Caco-2 (cell line): ENCODE measurements around the gene ZAR1L. TPM values are rescaled to one million over a fixed set of nuclear protein-coding genes. Genes with fewer than 3 reads are reported as not detected.

Experiments
- BruUV-seq: library from RNA; stranded (reverse); fragments of 400-500 nt; replicated peaks from 2 replicates; lab custom pipeline; 2021; lab: Mats Ljungman, UMichigan
- CTCF ChIA-PET: fragments of 300-600 bp; sonication (Branson Sonifier 250); formaldehyde crosslinking; loops from one replicate; lab custom pipeline; 2022; ENCODE audit warnings: antibody characterized with exemption; lab: Charles Lee
- POLR2A ChIA-PET: fragments of 300-600 bp; sonication (Branson Sonifier 250); formaldehyde crosslinking; loops from one replicate; lab custom pipeline; 2022; ENCODE audit warnings: antibody characterized with exemption; lab: Charles Lee
- DNase-seq, 2 experiments: peaks; one replicate each; pipeline versions ENCODE4 v3.0.0 to v3.0.0-alpha.2; 2020 to 2022
- H3K27me3 ChIP-seq: replicated peaks from 2 replicates; pipeline ENCODE4 v1.6.0; 2011; ENCODE audit warnings: low read length; ENCODE audit not compliant: control insufficient read depth, insufficient read depth
- H3K36me3 ChIP-seq: 2 replicates; pipeline ENCODE4 v1.5.1; 2011; ENCODE audit warnings: low read length; ENCODE audit not compliant: control insufficient read depth, insufficient read depth
- H3K4me1 ChIP-seq: fragments of 250-450 bp; sonication (Bioruptor Pico); 2 replicates; pipeline ENCODE4 v1.5.1; 2020; ENCODE audit warnings: mild to moderate bottlenecking
- H3K4me3 ChIP-seq: 2 replicates; pipeline ENCODE4 v1.5.1; 2011; ENCODE audit warnings: low read depth, mild to moderate bottlenecking, control low read depth, low read length
- H3K9me3 ChIP-seq: fragments of 250-450 bp; sonication (Bioruptor Pico); 2 replicates; pipeline ENCODE4 v1.5.1; 2020; ENCODE audit warnings: mild to moderate bottlenecking, moderate library complexity
- H3K27ac Mint-ChIP-seq: one replicate; pipeline ENCODE4 v1.8.0; 2022; ENCODE audit warnings: mixed read lengths; ENCODE audit not compliant: unreplicated experiment
- H3K27me3 Mint-ChIP-seq: one replicate; pipeline ENCODE4 v1.8.0; 2022; ENCODE audit warnings: mixed read lengths; ENCODE audit not compliant: insufficient read depth, unreplicated experiment
- H3K36me3 Mint-ChIP-seq: one replicate; pipeline ENCODE4 v1.8.0; 2022; ENCODE audit warnings: mild to moderate bottlenecking, mixed read lengths; ENCODE audit not compliant: insufficient read depth, unreplicated experiment
- H3K4me1 Mint-ChIP-seq: one replicate; pipeline ENCODE4 v1.8.0; 2022; ENCODE audit warnings: low read depth, mixed read lengths; ENCODE audit not compliant: unreplicated experiment
- H3K4me3 Mint-ChIP-seq: one replicate; pipeline ENCODE4 v1.8.0; 2022; ENCODE audit warnings: mild to moderate bottlenecking, moderate library complexity, mixed read lengths; ENCODE audit not compliant: unreplicated experiment
- H3K9me3 Mint-ChIP-seq: one replicate; pipeline ENCODE4 v1.8.0; 2022; ENCODE audit warnings: mixed read lengths; ENCODE audit not compliant: unreplicated experiment
- CTCF ChIP-seq, 2 experiments: fragments of 200-600 bp in 1 of 2; IDR thresholded peaks; 1 replicate in 1 of 2; 2 replicates in 1 of 2; pipeline versions ENCODE4 v1.5.1 to v1.8.0; 2011 to 2022; ENCODE audit warnings: antibody characterized with exemption in 1 of 2, control low read depth in 1 of 2, inconsistent platforms in 1 of 2, low read depth in 1 of 2, low read length in 1 of 2, mild to moderate bottlenecking in 1 of 2, moderate library complexity in 1 of 2; ENCODE audit not compliant: insufficient read depth in 1 of 2, severe bottlenecking in 1 of 2, unreplicated experiment in 1 of 2
- intact Hi-C: fragments of 100-400 bp; cut with micrococcal nuclease; formaldehyde crosslinking; loops from one replicate; pipeline ENCODE4 v1.10.0; 2022; ENCODE audit not compliant: unreplicated experiment
- total RNA-seq: library from RNA; stranded (reverse); gene quantifications from 2 replicates; pipeline ENCODE4 v1.2.3, GENCODE V29; 2022

The ZAR1L gene
- total RNA-seq, 1 experiment from 2014 or later = not detected

- peaks cover 16% of the 10 kb centered on the region for H3K4me1 ChIP-seq
- no peak overlapping the region for H3K27ac Mint-ChIP-seq
- ChIA-PET POLR2A (interaction anchor here (1.8 kb wide), 1 partner anchor 9 kb away, joined by 5 read pairs; the partner anchor contains the start of genes BRCA2 and ZAR1L), CTCF (interaction anchor here (1.1 kb wide), 1 partner anchor 38 kb away, joined by 3 read pairs; no protein-coding TSS in a partner anchor)
- no peak overlapping the region for H3K4me3 Mint-ChIP-seq
- DNase-seq = no peak
- intact Hi-C loops = no loop called here
- no peaks in the 10 kb centered on the region for H3K27me3 ChIP-seq
- H3K27me3 Mint-ChIP-seq = no peaks in the 10 kb centered on the region
- H3K9me3 ChIP-seq = no peaks in the 10 kb centered on the region
- peaks cover 6% of the 10 kb centered on the region for H3K4me1 Mint-ChIP-seq
- no peaks in the 10 kb centered on the region for H3K9me3 Mint-ChIP-seq
- no peak for TF ChIP-seq CTCF (IDR thresholded peaks at IDR 0.05; ENCODE audit: insufficient read depth in 1 of 2, low read depth in 1 of 2, low read length in 1 of 2, severe bottlenecking in 1 of 2, unreplicated experiment in 1 of 2)
- H3K36me3 Mint-ChIP-seq = no peaks in the 10 kb centered on the region
- no TSS peak for BruUV-seq
- H3K4me3 ChIP-seq = no peak overlapping the region
- no peaks in the 10 kb centered on the region for H3K36me3 ChIP-seq
These were observed 9.5 kb downstream of the ZAR1L start for GRCh38 chr13:32305646-32306045.

- no peaks in the 10 kb centered on the region for H3K27me3 ChIP-seq
- Mint-ChIP-seq H3K4me1 (peaks cover 6% of the 10 kb centered on the region), H3K27ac (no peak overlapping the region), H3K36me3 (no peaks in the 10 kb centered on the region), H3K4me3 (no peak overlapping the region), H3K9me3 (no peaks in the 10 kb centered on the region), H3K27me3 (no peaks in the 10 kb centered on the region)
- ChIA-PET POLR2A (no interaction called here), CTCF (no interaction called here)
- H3K9me3 ChIP-seq = no peaks in the 10 kb centered on the region
- H3K4me3 ChIP-seq = no peak overlapping the region
- intact Hi-C loops = no loop called here
- TF ChIP-seq CTCF (IDR thresholded peaks at IDR 0.05; ENCODE audit: insufficient read depth in 1 of 2, low read depth in 1 of 2, low read length in 1 of 2, severe bottlenecking in 1 of 2, unreplicated experiment in 1 of 2) = no peak
- DNase-seq = no peak
- no TSS peak for BruUV-seq
- no peaks in the 10 kb centered on the region for H3K36me3 ChIP-seq
- H3K4me1 ChIP-seq = peaks cover 4% of the 10 kb centered on the region
These were observed 12.7 kb downstream of the ZAR1L start for GRCh38 chr13:32302461-32302860.

GRCh38 chr13:32300920-32301319 lies 14.2 kb downstream of the ZAR1L start:
- intact Hi-C loops = no loop called here
- Mint-ChIP-seq H3K27ac (no peak overlapping the region), H3K27me3 (no peaks in the 10 kb centered on the region), H3K4me3 (no peak overlapping the region), H3K9me3 (no peaks in the 10 kb centered on the region), H3K36me3 (no peaks in the 10 kb centered on the region), H3K4me1 (peaks cover 2% of the 10 kb centered on the region)
- CTCF ChIA-PET = interaction anchor here (0.5 kb wide), 1 partner anchor 14 kb away, joined by 3 read pairs; the partner anchor contains the start of genes BRCA2 and ZAR1L
- H3K4me3 ChIP-seq = no peak overlapping the region
- peaks cover under 1% of the 10 kb centered on the region; the same call in 1 of the 2 replicates for H3K4me1 ChIP-seq
- DNase-seq = no peak
- BruUV-seq = no TSS peak
- TF ChIP-seq CTCF (IDR thresholded peaks at IDR 0.05; ENCODE audit: insufficient read depth in 1 of 2, low read depth in 1 of 2, low read length in 1 of 2, severe bottlenecking in 1 of 2, unreplicated experiment in 1 of 2) = no peak
- POLR2A ChIA-PET = no interaction called here
- no peaks in the 10 kb centered on the region for H3K27me3 ChIP-seq
- H3K9me3 ChIP-seq = no peaks in the 10 kb centered on the region
- no peaks in the 10 kb centered on the region for H3K36me3 ChIP-seq
